ENCODE measurements around the gene EFHC1. TPM values are rescaled to one million over a fixed set of nuclear protein-coding genes. Genes with fewer than 3 reads are reported as not detected.

The EFHC1 gene
- total RNA-seq, 1 donor from 2014 or later: 14.1 TPM

DNA sequence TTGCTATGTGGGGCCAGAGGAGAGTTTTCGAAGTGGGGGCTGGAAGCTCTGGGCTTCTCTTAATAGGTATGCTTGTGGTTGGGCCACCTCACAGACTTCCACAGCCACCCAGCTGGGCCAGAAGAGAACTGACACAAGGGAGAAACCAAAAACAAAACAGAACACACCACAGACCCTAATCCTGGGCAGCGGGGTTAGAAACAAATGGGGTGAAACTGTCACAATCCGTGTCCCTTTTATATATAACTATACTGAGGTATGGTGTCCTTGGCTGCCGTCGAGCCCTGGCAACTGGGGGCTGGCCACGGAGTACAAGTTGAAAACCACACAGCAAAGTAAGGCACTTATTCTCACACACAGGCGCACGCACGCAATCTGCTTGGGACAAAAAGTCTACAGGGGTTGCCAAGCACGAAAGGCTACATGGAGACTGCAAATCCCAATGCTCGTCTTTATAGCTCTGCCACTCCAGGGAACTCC lies 78.4 kb downstream of the EFHC1 start:
- Histone ChIP-seq H3K27ac (ENCODE audit: low read depth, low read length) (peak overlapping the region; percentile 16), H3K4me1 (ENCODE audit: control insufficient read depth in 3 of 3, insufficient read depth in 3 of 3, low read length in 3 of 3) (peaks cover 28 to 42% (median 40%) of the 10 kb centered on the region in 3 donors), H3K9ac (ENCODE audit: low read depth in 1 of 3, low read length in 3 of 3) (no peak overlapping the region)

DNA sequence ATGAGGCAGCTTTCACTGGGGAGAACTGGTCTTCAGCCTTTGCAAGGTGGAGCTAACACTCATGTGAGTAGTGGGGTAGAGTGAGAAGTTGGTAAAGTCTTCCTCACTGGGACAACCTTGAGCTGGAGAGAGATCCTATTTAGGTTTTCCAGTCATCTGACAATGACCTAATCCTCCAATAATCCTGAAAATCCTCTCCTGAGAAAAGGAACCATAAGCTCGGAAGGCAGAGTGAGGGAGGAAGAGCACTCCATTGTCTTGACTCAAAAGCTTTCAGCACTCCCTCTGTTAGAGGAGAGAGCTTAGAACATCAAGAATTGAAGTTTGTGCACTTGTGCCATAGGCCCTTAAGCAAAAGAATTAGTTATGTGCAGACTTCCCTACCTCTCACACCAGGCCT lies 78.9 kb downstream of the EFHC1 start:
- Histone ChIP-seq H3K27ac (ENCODE audit: low read depth, low read length) (peak overlapping the region; percentile 73), H3K36me3 (ENCODE audit: control insufficient read depth in 3 of 3, insufficient read depth in 3 of 3, low read length in 3 of 3) (peaks cover 4 to 8% (median 5%) of the 10 kb centered on the region in 3 donors), H3K4me3 (ENCODE audit: low read length in 3 of 3) (no peak overlapping the region), H3K4me1 (ENCODE audit: control insufficient read depth in 3 of 3, insufficient read depth in 3 of 3, low read length in 3 of 3) (peaks cover 32 to 47% (median 44%) of the 10 kb centered on the region in 3 donors), H3K9ac (ENCODE audit: low read depth in 1 of 3, low read length in 3 of 3) (no peak overlapping the region), H3K9me3 (ENCODE audit: control insufficient read depth in 3 of 3, low read length in 3 of 3) (no peaks in the 10 kb centered on the region), H3K27me3 (ENCODE audit: control insufficient read depth in 3 of 3, insufficient read depth in 3 of 3, low read length in 3 of 3) (no peaks in the 10 kb centered on the region)

More for the DNA sequence above, 78.4 kb downstream of the EFHC1 start:
- no peaks in the 10 kb centered on the region for H3K9me3 ChIP-seq (ENCODE audit: control insufficient read depth in 3 of 3, low read length in 3 of 3)
- H3K4me3 ChIP-seq (ENCODE audit: low read length in 3 of 3): no peak overlapping the region
- no peaks in the 10 kb centered on the region for H3K27me3 ChIP-seq (ENCODE audit: control insufficient read depth in 3 of 3, insufficient read depth in 3 of 3, low read length in 3 of 3)
- peaks cover 4 to 8% (median 5%) of the 10 kb centered on the region in 3 donors for H3K36me3 ChIP-seq (ENCODE audit: control insufficient read depth in 3 of 3, insufficient read depth in 3 of 3, low read length in 3 of 3)

DNA sequence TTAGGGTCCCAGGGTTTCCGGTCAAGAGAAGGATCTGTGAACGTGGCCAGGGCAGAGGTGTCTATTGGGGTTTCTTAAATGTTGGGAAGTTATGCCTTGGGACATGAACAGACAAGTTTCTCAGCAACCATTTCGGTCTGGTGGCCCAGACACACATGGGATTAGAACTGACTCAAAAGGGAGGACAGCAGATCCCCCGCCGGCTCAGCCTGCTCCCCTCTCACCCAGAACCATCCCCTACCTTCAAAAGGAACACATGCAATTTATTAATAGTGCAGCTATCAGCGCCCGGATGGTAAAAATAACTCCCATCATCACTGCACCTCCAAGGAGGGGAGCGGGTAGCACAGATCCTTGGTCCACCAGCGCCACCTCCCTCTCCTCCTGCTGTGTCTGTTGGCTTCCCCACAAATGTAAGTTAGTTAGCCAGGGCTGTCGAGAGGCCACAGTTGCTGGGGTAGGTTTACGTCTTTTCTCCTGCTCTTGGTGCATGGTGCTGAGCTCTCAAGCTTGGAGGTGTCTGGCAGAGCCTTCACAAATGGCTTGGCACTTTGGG lies 79.6 kb downstream of the EFHC1 start:
- H3K27ac ChIP-seq (ENCODE audit: low read depth, low read length): peak overlapping the region; percentile 73
- H3K4me3 ChIP-seq (ENCODE audit: low read length in 3 of 3): peak overlapping the region in 2 of 3 donors; percentile 26 to 32
- H3K4me1 ChIP-seq (ENCODE audit: control insufficient read depth in 3 of 3, insufficient read depth in 3 of 3, low read length in 3 of 3): peaks cover 40 to 54% (median 52%) of the 10 kb centered on the region in 3 donors
- H3K36me3 ChIP-seq (ENCODE audit: control insufficient read depth in 3 of 3, insufficient read depth in 3 of 3, low read length in 3 of 3): peaks cover 4 to 8% (median 5%) of the 10 kb centered on the region in 3 donors
- H3K9ac ChIP-seq (ENCODE audit: low read depth in 1 of 3, low read length in 3 of 3): peak overlapping the region; percentile 25 to 59 (median 41)
- H3K27me3 ChIP-seq (ENCODE audit: control insufficient read depth in 3 of 3, insufficient read depth in 3 of 3, low read length in 3 of 3): no peaks in the 10 kb centered on the region
- H3K9me3 ChIP-seq (ENCODE audit: control insufficient read depth in 3 of 3, low read length in 3 of 3): no peaks in the 10 kb centered on the region

DNA sequence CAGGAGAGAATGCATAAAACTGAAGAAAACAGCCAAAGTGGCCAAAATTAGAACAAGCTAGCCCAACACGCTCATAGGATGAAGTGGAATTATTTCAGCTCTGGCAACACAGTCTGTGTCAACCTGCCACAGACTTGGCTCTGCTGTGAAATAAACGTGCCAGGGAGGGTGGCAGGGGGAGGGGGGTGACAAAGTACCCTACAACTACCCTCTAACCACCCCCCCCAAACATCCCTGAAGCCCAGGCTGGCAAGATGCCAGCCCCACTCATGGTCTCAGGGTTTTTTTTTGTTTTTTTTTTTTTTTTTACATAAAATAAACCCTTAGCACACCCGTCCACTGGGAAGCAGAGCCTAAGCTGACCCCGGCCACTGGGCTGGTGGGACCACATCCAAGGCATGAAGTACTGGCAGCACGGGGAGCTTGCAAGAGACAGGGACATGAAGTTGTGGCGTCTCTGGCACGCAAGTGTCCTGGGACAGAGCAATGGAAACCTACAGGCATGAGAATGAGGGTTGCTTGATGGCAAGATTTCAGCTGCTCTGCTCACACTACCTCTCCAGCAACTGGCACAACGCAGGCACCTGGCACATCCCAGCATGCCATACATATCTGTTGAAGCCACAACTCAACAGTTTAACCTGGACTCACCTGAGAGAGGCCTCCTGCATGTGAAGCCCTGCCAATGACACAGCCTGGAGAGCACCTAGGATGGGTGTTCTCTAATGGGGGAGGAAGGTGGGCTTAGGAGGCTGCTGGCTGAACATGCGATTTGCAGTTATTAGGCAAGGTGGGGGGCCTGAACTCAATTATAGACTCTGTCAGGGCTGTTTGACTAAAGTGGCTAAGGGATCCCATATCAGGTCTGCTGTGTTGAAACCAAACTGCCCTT lies 80.3 kb downstream of the EFHC1 start:
- peak overlapping the region; percentile 7 to 59 (median 41) for H3K9ac ChIP-seq (ENCODE audit: low read depth in 1 of 3, low read length in 3 of 3)
- peaks cover 44 to 60% (median 59%) of the 10 kb centered on the region in 3 donors for H3K4me1 ChIP-seq (ENCODE audit: control insufficient read depth in 3 of 3, insufficient read depth in 3 of 3, low read length in 3 of 3)
- no peaks in the 10 kb centered on the region for H3K9me3 ChIP-seq (ENCODE audit: control insufficient read depth in 3 of 3, low read length in 3 of 3)
- peak overlapping the region; percentile 73 for H3K27ac ChIP-seq (ENCODE audit: low read depth, low read length)
- H3K27me3 ChIP-seq (ENCODE audit: control insufficient read depth in 3 of 3, insufficient read depth in 3 of 3, low read length in 3 of 3): no peaks in the 10 kb centered on the region
- H3K36me3 ChIP-seq (ENCODE audit: control insufficient read depth in 3 of 3, insufficient read depth in 3 of 3, low read length in 3 of 3): peaks cover 4 to 8% (median 7%) of the 10 kb centered on the region in 3 donors
- peak overlapping the region; percentile 22 to 32 (median 26) for H3K4me3 ChIP-seq (ENCODE audit: low read length in 3 of 3)

DNA sequence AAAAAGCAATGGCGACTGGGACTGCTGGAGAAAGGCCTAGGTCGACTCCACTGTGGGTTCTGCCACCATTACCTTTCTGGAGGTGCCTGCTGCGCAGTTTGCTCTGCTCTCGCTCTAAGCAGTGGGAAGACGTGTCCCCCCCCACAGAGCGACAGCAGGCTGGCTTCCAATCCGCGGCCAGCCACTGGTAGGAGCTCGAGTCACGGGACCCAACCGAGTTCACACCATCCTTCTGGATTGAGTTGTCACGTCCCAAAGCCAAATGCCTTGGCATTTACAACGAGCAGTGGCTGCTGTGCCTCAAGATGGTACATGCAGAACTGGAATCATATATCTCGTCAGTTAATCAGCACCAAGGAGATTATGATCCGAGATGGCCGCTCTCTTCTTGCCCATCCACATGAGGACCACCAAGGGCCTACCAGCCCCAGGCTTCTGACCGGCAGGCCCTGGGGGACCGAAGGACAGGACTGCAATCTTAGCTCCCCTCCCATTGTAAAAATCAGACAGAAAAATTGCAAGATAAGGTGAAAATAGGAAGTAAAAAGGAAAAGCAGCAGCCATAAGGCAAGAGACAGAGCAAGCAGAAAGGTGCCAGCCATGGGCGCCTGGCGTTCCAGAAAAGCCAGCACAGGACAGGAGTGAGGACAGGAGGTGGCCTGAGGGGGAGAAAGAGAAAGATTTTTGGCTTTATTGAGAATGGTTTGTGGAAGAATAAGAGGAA lies 82.3 kb downstream of the EFHC1 start:
- no peak overlapping the region for H3K27ac ChIP-seq (ENCODE audit: low read depth, low read length)
- H3K27me3 ChIP-seq (ENCODE audit: control insufficient read depth in 3 of 3, insufficient read depth in 3 of 3, low read length in 3 of 3): no peaks in the 10 kb centered on the region
- H3K9me3 ChIP-seq (ENCODE audit: control insufficient read depth in 3 of 3, low read length in 3 of 3): no peaks in the 10 kb centered on the region
- H3K4me1 ChIP-seq (ENCODE audit: control insufficient read depth in 3 of 3, insufficient read depth in 3 of 3, low read length in 3 of 3): peaks cover 44 to 62% (median 61%) of the 10 kb centered on the region in 3 donors
- H3K4me3 ChIP-seq (ENCODE audit: low read length in 3 of 3): no peak overlapping the region
- no peak overlapping the region for H3K9ac ChIP-seq (ENCODE audit: low read depth in 1 of 3, low read length in 3 of 3)
- peaks cover 4 to 19% (median 13%) of the 10 kb centered on the region in 3 donors for H3K36me3 ChIP-seq (ENCODE audit: control insufficient read depth in 3 of 3, insufficient read depth in 3 of 3, low read length in 3 of 3)

DNA sequence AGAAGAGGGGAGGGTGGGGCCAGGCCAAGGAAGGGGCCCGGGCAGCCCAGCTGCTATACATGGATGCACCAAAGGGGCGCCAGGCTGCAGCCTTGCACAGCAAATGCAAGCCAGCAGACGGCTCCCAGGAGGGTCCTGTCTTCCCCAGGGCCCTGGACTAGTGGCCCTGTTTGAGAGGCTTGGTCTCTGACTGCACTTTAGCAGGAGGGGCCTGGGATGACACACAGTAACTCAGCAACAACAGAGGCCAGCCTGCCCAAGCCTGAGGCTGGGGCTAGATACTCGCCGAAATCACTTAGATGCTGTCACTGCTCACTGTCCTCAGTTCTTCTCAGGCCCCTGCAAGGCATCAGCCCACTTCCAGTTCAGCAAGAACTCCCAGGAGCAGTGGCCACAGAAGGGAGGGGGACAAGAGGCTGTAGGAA lies 83.2 kb downstream of the EFHC1 start:
- Histone ChIP-seq H3K27ac (ENCODE audit: low read depth, low read length) (peak overlapping the region; percentile 77), H3K4me1 (ENCODE audit: control insufficient read depth in 3 of 3, insufficient read depth in 3 of 3, low read length in 3 of 3) (peaks cover 49 to 68% (median 57%) of the 10 kb centered on the region in 3 donors), H3K9ac (ENCODE audit: low read depth in 1 of 3, low read length in 3 of 3) (peak overlapping the region in 2 of 3 donors; percentile 40 to 66), H3K4me3 (ENCODE audit: low read length in 3 of 3) (peak overlapping the region in 1 of 3 donors; percentile 8), H3K9me3 (ENCODE audit: control insufficient read depth in 3 of 3, low read length in 3 of 3) (no peaks in the 10 kb centered on the region), H3K27me3 (ENCODE audit: control insufficient read depth in 3 of 3, insufficient read depth in 3 of 3, low read length in 3 of 3) (no peaks in the 10 kb centered on the region), H3K36me3 (ENCODE audit: control insufficient read depth in 3 of 3, insufficient read depth in 3 of 3, low read length in 3 of 3) (peaks cover 7 to 24% (median 13%) of the 10 kb centered on the region in 3 donors)

DNA sequence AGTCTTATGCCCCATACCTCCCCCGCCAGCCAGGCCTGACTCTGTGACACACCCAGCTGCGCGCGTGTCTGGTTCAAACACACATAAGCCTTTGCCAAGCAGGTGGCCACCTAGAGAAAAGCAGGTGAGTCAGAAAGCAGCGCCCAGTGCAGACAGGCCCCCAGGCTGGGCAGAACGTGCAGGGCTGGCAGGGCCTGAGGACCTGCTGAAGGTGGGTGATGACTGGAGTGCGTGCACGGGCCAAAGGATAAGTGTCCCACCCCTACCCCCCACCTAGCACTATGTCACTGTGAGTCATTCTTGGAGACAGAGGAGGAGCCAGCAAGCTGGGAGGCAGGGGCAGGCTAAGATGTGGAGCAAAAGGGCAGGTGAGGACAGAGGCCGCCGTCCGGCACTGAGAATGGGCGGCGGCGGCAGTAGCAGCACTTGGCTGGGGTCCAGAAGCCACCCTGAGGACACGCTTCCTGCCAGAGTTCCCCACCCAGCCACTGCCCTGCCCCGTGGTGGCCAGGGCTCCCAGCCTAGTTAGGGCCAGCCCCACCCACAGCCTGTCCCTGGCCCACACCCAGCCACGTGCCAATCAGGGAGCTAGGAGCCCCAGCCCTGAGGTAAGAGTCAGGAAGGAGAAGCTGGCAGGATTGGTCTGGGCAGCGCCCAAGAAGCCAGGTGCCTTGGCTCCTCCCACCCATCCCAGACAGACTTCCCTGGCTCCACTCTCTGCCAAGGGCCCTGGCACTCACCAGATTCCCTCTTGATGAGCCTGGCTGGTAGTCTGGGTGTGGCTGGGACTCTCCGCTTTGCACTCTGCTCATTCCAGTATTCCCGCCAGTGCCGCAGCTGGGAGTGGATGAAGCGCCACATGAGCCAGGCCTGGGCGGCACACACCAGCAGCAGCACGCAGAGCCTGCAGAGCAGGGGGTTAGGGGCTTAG lies 84.0 kb downstream of the EFHC1 start:
- H3K4me1 ChIP-seq (ENCODE audit: control insufficient read depth in 3 of 3, insufficient read depth in 3 of 3, low read length in 3 of 3): peaks cover 47 to 61% (median 50%) of the 10 kb centered on the region in 3 donors
- H3K36me3 ChIP-seq (ENCODE audit: control insufficient read depth in 3 of 3, insufficient read depth in 3 of 3, low read length in 3 of 3): peaks cover 8 to 30% (median 13%) of the 10 kb centered on the region in 3 donors
- H3K9ac ChIP-seq (ENCODE audit: low read depth in 1 of 3, low read length in 3 of 3): peak overlapping the region; percentile 21 to 72 (median 46)
- H3K9me3 ChIP-seq (ENCODE audit: control insufficient read depth in 3 of 3, low read length in 3 of 3): no peaks in the 10 kb centered on the region
- H3K27ac ChIP-seq (ENCODE audit: low read depth, low read length): peak overlapping the region; percentile 77
- peak overlapping the region; percentile 34 to 56 (median 45) for H3K4me3 ChIP-seq (ENCODE audit: low read length in 3 of 3)
- no peaks in the 10 kb centered on the region for H3K27me3 ChIP-seq (ENCODE audit: control insufficient read depth in 3 of 3, insufficient read depth in 3 of 3, low read length in 3 of 3)

DNA sequence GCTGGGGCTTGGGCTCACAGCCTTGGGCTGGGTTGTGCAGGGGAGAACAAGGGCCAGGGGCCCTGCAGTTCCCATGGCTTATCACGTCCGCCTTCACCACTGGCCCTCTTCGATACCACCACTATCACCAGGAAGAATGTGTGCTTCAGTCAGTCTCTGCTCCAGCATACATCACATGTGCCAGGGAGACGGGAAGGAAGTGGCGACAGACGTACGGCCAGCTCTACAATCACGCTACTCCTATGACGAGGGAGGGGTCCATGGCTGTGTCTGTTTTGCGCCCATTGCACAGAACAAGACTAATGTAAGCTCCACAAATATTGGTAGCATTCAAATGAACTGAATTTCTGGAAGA lies 84.6 kb downstream of the EFHC1 start:
- H3K4me3 ChIP-seq (ENCODE audit: low read length in 3 of 3): peak overlapping the region; percentile 15 to 56 (median 45)
- H3K36me3 ChIP-seq (ENCODE audit: control insufficient read depth in 3 of 3, insufficient read depth in 3 of 3, low read length in 3 of 3): peaks cover 13 to 31% (median 15%) of the 10 kb centered on the region in 3 donors
- H3K9me3 ChIP-seq (ENCODE audit: control insufficient read depth in 3 of 3, low read length in 3 of 3): no peaks in the 10 kb centered on the region
- peak overlapping the region; percentile 77 for H3K27ac ChIP-seq (ENCODE audit: low read depth, low read length)
- no peaks in the 10 kb centered on the region for H3K27me3 ChIP-seq (ENCODE audit: control insufficient read depth in 3 of 3, insufficient read depth in 3 of 3, low read length in 3 of 3)
- peak overlapping the region; percentile 0 to 72 (median 46) for H3K9ac ChIP-seq (ENCODE audit: low read depth in 1 of 3, low read length in 3 of 3)
- H3K4me1 ChIP-seq (ENCODE audit: control insufficient read depth in 3 of 3, insufficient read depth in 3 of 3, low read length in 3 of 3): peaks cover 42 to 60% (median 44%) of the 10 kb centered on the region in 3 donors
